Activated naive CD8-positive, alpha-beta T cell treated with anti-CD3 and anti-CD28 coated beads, Interleukin-2, amount 10 ng/mL, durations not matched to agents 7 days and 5 days (primary cell): ENCODE measurements around the gene SIRT2. TPM values are rescaled to one million over a fixed set of nuclear protein-coding genes. Genes with fewer than 3 reads are reported as not detected.
"Not testable (repeated sequence)": the region's sequence is repeated elsewhere in the genome, so short reads cannot be mapped to it uniquely, and the experiment has no call there.

ENCODE experiments used
- ATAC-seq: fragments of 150-1000 bp; cut with Tn5 transposase; one replicate; pipeline ENCODE4 v1.10.0; 2021; ENCODE audit warnings: low read depth, moderate library complexity
- POLR2A ChIA-PET: fragments of 350-600 bp; sonication (Branson Sonifier 250); formaldehyde crosslinking; loops from one replicate; lab custom pipeline; 2021; ENCODE audit warnings: antibody characterized with exemption; lab: Charles Lee
- DNase-seq: peaks from one replicate; pipeline ENCODE4 v3.0.0; 2021
- H3K27ac Mint-ChIP-seq: one replicate; pipeline ENCODE4 v1.8.0; 2022; ENCODE audit warnings: mild to moderate bottlenecking, mixed read lengths
- H3K27me3 Mint-ChIP-seq: one replicate; pipeline ENCODE4 v1.8.0; 2022; ENCODE audit warnings: mild to moderate bottlenecking, moderate library complexity, mixed read lengths
- H3K36me3 Mint-ChIP-seq: one replicate; pipeline ENCODE4 v1.8.0; 2021; ENCODE audit warnings: mild to moderate bottlenecking, mixed read lengths
- H3K4me1 Mint-ChIP-seq: one replicate; pipeline ENCODE4 v1.8.0; 2021; ENCODE audit warnings: mixed read lengths
- H3K4me3 Mint-ChIP-seq: one replicate; pipeline ENCODE4 v1.8.0; 2022; ENCODE audit warnings: mild to moderate bottlenecking, moderate library complexity, mixed read lengths
- H3K9me3 Mint-ChIP-seq: one replicate; pipeline ENCODE4 v1.8.0; 2021; ENCODE audit warnings: mixed read lengths
- total RNA-seq, 2 experiments: library from RNA; stranded (reverse); gene quantifications; one replicate each; pipeline ENCODE4 v1.2.3, GENCODE V29; 2021

SIRT2 gene
- total RNA-seq, 2 experiments from 2014 or later: 46.6 to 49.1 TPM

DNA sequence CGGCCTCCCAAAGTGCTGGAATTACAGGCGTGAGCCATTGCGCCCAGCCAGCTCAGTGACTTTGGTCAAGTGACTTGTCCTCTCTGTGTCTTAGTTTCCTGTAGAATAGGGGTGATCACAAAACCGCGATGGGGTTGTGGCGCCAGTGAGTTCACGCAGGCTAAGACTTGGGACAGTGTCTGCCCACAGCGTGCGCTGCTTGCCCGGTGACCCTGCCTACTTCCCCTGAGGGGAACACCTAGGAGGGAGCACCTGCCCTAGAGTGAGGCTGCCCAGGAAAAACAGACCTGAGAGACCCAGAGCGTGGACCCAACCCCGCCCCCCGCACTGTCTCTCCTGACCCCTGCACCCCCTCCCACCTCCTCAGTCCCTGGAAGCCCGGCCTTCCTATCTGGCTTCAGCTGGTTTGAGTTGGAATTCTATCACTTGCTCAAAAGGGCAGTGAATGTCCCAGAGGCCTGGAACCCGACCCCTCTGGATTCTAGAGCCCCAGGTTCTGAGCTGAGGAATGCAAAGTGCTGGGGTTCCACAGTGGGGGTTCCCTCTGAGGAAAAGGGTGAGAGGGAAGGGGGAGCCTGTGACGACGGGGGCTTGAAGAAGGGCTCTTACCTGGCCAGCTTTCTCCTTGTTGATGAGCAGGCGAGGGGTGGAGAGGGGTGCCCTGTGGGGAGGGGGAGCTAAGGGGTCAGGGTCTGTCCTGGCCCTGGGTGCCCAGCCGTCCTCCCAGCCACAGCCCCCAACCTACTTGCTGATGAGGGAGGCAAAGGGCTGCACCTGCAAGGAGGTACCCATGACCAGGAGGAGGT is 19.1 kb downstream of the SIRT2 start:
- ATAC-seq: no peak
- POLR2A ChIA-PET: interaction anchor here (1.3 to 2.5 kb wide), 2 partner anchors 18 to 20 kb away, joined by 4 to 12 read pairs; partner anchors contain the start of genes NFKBIB and SIRT2
- H3K4me1 Mint-ChIP-seq: peaks cover 20% of the 10 kb centered on the region
- no peak for DNase-seq
- H3K4me3 Mint-ChIP-seq: no peak overlapping the region
- peaks cover 2% of the 10 kb centered on the region for H3K36me3 Mint-ChIP-seq
- no peaks in the 10 kb centered on the region for H3K9me3 Mint-ChIP-seq
- no peaks in the 10 kb centered on the region for H3K27me3 Mint-ChIP-seq
- H3K27ac Mint-ChIP-seq: peak overlapping the region; percentile 71

GRCh38 chr19:38879400-38879751 is 20.0 kb downstream of the SIRT2 start:
- POLR2A ChIA-PET: interaction anchor here (1.0 to 3.4 kb wide), 8 partner anchors 10 to 505 kb away, joined by 3 to 20 read pairs (median 10); partner anchors contain the start of genes ECH1, NFKBIB, PSMD8 and SIRT2
- peak overlapping the region; percentile 97 for H3K27ac Mint-ChIP-seq
- ATAC-seq: no peak

DNA sequence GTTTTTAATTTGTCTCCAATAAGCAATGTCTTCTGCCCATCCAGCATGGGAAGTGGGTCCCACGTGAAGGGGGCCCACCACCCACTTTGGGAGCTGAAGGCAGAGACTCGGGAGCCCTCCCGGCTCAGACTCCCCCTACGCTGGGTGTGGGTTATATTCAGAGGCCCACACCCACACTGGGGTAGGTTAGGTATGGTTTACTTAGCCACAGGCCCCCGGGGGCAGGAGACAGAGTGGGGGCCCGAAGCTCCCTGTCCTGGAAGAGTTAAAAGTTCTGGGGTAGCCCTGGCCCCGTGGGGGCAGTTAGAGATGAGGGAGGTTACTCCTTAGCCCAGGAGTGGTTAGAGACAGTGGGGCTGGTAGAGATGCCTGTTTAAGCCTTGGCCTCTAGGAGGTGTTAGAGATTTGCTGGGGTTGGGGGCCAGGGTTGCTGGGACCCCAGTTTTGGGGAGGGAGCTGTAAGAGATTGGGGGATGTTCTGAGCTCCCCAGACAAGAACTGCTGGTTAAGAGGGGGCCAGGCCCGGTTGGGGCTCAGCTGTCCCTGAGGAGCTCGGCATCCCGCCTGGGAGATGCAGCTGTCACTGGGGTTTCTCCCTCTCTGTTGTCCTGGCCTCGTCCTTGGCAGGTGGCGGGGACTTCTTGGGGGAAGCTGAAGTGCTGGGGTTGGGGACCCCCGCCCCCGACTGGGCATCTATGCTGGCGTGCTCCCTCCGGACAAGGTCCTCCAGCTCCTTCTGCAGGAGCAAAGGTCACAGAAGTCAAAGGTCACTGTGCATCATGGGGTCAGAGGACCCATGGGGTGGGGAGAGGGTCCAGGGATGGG is 20.6 kb downstream of the SIRT2 start:
- peak; percentile 51 for DNase-seq

More at GRCh38 chr19:38879400-38879751, 20.0 kb downstream of the SIRT2 start:
- Mint-ChIP-seq H3K4me1 (peaks cover 19% of the 10 kb centered on the region), H3K36me3 (peaks cover 2% of the 10 kb centered on the region), H3K9me3 (no peaks in the 10 kb centered on the region), H3K27me3 (no peaks in the 10 kb centered on the region), H3K4me3 (no peak overlapping the region)
- DNase-seq: no peak

DNA sequence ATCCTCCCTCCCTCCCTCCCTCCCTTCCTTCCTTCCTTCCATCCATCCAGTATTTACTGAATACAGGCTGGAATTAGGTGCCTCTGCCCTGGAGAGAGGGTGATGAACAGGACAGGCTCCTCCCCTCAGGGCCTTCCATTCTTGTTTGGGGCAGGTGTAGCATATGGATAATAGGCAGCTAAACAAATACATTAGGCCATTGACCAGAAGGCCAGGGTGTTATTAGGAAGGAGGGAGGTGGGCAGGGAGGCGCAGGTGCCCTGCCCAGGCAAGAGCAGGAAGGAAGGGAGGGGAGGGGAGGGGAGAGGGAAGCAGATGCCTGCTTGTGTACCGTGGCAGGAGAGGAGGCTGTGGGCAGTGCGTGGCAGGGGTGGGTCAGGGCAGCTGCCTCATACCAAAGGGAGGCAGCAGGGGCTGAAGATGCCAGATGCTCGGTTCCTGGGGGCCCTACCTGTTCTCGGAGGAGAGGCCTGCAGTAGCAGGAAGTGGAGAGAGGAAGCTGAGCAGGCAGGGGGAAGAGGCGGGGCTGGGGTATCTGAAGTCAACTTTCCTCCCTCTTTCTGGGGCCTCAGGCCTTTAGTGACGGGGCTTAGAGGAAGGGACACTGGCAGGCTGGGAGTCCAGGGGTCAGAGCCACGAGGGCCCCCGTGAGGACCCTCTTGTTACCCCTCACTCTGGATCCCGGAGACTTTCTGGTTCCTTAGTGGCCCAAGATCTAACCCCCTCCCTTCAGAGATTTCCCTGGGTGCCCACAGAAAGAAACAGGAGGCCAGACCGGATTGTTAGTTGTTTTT is 21.4 kb downstream of the SIRT2 start, which contains the start of gene RINL:
Gene RINL, minus strand, starts transcription at position 495 of the 794 bp plus-strand sequence. CDS start 1,533 bp downstream, outside the sequence.
- H3K27me3 Mint-ChIP-seq: no peaks in the 10 kb centered on the region
- H3K9me3 Mint-ChIP-seq: no peaks in the 10 kb centered on the region
- DNase-seq (peak; percentile 70), ATAC-seq (peak; percentile 92)
- POLR2A ChIA-PET: interaction anchor here (0.6 to 3.4 kb wide), 25 partner anchors 8 to 261 kb away, joined by 3 to 20 read pairs (median 5); partner anchors contain the start of genes ACTN4, ECH1, MAP4K1 and MRPS12
- H3K36me3 Mint-ChIP-seq: peaks cover 6% of the 10 kb centered on the region
- H3K27ac Mint-ChIP-seq: peak within 1 kb of the TSS; percentile 97
- H3K4me1 Mint-ChIP-seq: peaks cover 22% of the 10 kb centered on the region
- peak within 1 kb of the TSS; percentile 97 for H3K4me3 Mint-ChIP-seq

More for the DNA sequence above, 20.6 kb downstream of the SIRT2 start:
- Mint-ChIP-seq H3K27me3 (no peaks in the 10 kb centered on the region), H3K9me3 (no peaks in the 10 kb centered on the region), H3K4me1 (peaks cover 19% of the 10 kb centered on the region), H3K36me3 (peaks cover 2% of the 10 kb centered on the region), H3K4me3 (peak overlapping the region; percentile 97), H3K27ac (peak overlapping the region; percentile 97)
- peak; percentile 36 for ATAC-seq
- POLR2A ChIA-PET: interaction anchor here (0.6 to 3.4 kb wide), 19 partner anchors 8 to 504 kb away, joined by 3 to 20 read pairs (median 5); partner anchors contain the start of genes ACTN4, ECH1, MAP4K1 and MRPS12

DNA sequence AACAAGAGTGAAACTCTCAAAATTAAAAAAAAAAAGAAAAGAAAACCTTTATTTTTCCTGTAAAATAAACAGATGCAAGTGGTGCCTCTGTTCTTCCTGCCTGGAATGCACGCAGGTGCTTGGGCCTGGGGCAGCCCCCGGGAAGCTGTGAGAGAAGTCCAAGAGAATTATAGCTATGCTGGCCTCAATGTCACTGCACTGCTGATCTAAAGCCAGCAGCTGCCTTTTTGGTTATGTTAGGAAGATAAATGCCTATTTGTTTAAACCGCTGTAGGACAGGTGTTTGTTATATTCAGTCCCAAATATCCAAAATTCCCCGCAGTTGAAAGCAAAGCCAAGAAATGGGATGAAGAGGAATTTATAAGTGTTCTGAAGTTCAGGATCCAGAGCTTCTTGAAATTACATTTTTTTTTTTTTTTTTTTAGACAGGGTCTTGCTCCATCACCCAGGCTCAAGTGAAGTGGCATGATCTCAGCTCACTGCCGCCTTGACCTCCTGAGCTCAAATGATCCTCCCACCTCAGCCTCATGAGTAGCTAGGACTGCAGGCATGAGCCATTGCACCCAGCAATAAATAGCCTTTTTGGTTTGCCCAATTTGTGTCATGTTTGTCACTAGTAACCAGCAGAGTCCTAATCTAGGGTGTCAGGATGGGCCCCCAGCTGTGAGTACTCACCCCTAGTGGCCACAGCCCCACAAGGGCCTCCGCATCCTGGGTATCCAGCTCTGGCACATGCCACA is 23.6 kb downstream of the SIRT2 start:
- Mint-ChIP-seq H3K27ac (peak overlapping the region; percentile 26), H3K4me3 (no peak overlapping the region), H3K27me3 (no peaks in the 10 kb centered on the region), H3K36me3 (peaks cover 16% of the 10 kb centered on the region), H3K9me3 (no peaks in the 10 kb centered on the region), H3K4me1 (peaks cover 23% of the 10 kb centered on the region)
- DNase-seq (no peak), ATAC-seq (no peak)
- POLR2A ChIA-PET: interaction anchor here (1.3 to 2.7 kb wide), 2 partner anchors 27 to 106 kb away, joined by 3 to 16 read pairs; no protein-coding TSS in a partner anchor

DNA sequence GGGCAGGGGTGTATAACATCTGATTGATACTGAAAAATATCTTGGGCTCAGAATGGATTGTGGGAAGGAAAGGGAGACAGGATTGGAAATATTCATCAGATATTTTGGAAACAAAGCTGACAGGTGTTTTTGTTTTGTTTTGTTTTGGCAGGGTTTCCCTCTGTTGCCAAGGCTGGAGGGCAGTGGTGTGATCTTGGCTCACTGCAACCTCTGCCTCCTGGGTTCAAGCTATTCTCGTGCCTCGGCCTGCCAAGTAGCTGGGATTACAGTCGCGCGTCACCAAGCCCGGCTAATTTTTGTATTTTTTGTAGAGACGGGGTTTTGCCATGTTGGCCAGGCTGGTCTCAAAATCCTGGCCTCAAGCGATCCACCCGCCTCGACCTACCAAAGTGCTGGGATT is 26.0 kb downstream of the SIRT2 start:
- POLR2A ChIA-PET: interaction anchor here (1.3 kb wide), 1 partner anchor 22 kb away, joined by 4 read pairs; no protein-coding TSS in a partner anchor
- not testable (repeated sequence) for H3K4me3 Mint-ChIP-seq, ATAC-seq

DNA sequence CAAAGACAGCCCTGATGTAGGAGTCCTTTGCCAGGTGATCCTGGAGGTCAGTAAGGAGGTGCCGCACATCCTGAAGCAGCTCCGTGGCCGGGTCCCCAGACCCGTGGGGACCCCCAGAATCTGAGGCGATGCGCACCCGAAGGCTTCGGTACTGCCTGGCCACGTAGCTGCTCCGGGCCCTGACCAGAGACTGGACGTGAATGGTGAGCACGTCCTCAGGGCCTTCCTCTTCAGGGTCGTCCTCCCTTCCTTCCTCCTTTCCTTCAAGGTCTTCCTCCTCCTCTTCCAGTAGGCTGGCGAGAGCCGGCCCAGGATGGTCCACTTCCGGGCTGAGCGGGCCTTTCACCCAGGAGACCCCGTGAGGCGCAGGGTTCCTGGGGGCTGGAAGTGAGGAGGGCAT is 28.8 kb downstream of the SIRT2 start:
- Mint-ChIP-seq H3K27me3 (no peaks in the 10 kb centered on the region), H3K9me3 (no peaks in the 10 kb centered on the region), H3K27ac (peak overlapping the region; percentile 43), H3K4me3 (peak overlapping the region; percentile 50), H3K4me1 (peaks cover 31% of the 10 kb centered on the region), H3K36me3 (peaks cover 26% of the 10 kb centered on the region)
- no peak for DNase-seq
- POLR2A ChIA-PET: interaction anchor here (1.1 to 11.9 kb wide), 5 partner anchors 8 to 468 kb away, joined by 3 to 161 read pairs (median 7); partner anchors contain the start of genes ECH1, FAM98C, HNRNPL and RINL
- ATAC-seq: no peak

More for the DNA sequence above, 26.0 kb downstream of the SIRT2 start:
- H3K36me3 Mint-ChIP-seq: peaks cover 21% of the 10 kb centered on the region
- peak overlapping the region; percentile 18 for H3K27ac Mint-ChIP-seq
- H3K9me3 Mint-ChIP-seq, DNase-seq, H3K27me3 Mint-ChIP-seq: not testable (repeated sequence)
- peaks cover 34% of the 10 kb centered on the region for H3K4me1 Mint-ChIP-seq

DNA sequence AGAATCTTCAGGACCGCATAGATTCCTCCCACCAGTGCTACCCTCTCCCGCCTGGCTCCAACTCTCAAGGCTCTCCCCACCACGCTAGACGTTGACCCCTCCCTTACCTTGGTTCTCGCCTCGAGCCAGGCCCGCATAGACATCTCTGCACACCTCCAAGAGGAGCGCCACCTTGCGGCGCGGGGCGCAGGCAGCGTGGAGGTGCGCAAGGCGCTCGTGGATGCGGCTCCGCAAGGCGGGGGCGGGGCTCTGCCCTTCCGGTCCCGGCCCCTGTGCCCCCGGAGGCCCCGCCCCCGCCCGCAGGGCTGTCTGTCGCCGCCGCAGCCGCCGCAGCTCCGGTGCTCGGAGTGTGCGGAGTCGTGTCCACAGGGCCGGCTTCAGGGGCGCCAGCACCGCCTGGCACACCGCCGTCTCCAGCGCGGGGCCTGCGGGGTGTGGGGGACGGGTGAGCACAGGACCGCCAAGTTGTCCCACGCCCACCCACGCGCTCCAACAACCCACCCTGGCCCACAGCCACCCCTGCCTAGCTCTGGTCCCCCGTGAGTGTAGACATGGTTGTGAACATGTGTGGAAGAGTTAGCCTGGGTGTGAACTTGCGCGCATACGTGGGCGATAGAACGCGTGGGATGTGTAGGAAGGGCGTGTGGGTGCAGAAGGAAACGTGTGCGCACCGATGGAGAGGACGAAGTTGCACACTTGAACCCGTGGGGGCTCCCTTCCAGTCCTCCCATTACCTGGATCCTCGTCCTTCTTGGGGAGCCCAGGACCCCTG is 29.4 kb downstream of the SIRT2 start:
- peak; percentile 97 for ATAC-seq

GRCh38 chr19:38869160-38869835 is 30.1 kb downstream of the SIRT2 start:
- peaks cover 38% of the 10 kb centered on the region for H3K36me3 Mint-ChIP-seq
- peak overlapping the region; percentile 89 for H3K27ac Mint-ChIP-seq
- peaks cover 42% of the 10 kb centered on the region for H3K4me1 Mint-ChIP-seq
- DNase-seq (peak; percentile 60), ATAC-seq (no peak)
- H3K4me3 Mint-ChIP-seq: peak overlapping the region; percentile 89
- POLR2A ChIA-PET: interaction anchor here (0.5 to 11.9 kb wide), 10 partner anchors 9 to 135 kb away, joined by 3 to 161 read pairs (median 8); partner anchors contain the start of genes ECH1, HNRNPL, MRPS12 and NFKBIB
- no peaks in the 10 kb centered on the region for H3K9me3 Mint-ChIP-seq
- no peaks in the 10 kb centered on the region for H3K27me3 Mint-ChIP-seq

More for the DNA sequence above, 29.4 kb downstream of the SIRT2 start:
- Mint-ChIP-seq H3K4me3 (peak overlapping the region; percentile 89), H3K4me1 (peaks cover 35% of the 10 kb centered on the region), H3K27me3 (no peaks in the 10 kb centered on the region), H3K9me3 (no peaks in the 10 kb centered on the region), H3K27ac (peak overlapping the region; percentile 89), H3K36me3 (peaks cover 31% of the 10 kb centered on the region)
- DNase-seq: peak; percentile 99
- POLR2A ChIA-PET: interaction anchor here (1.1 to 11.9 kb wide), 10 partner anchors 8 to 467 kb away, joined by 3 to 161 read pairs (median 8); partner anchors contain the start of genes ECH1, FAM98C, HNRNPL and NFKBIB

- POLR2A ChIA-PET: interaction anchor here (1.2 to 11.9 kb wide), 9 partner anchors 10 to 134 kb away, joined by 3 to 161 read pairs (median 9); partner anchors contain the start of genes ECH1, HNRNPL, MRPS12 and NFKBIB
- Mint-ChIP-seq H3K27ac (peak overlapping the region; percentile 89), H3K9me3 (no peaks in the 10 kb centered on the region), H3K27me3 (no peaks in the 10 kb centered on the region), H3K4me3 (peak overlapping the region; percentile 89), H3K4me1 (peaks cover 44% of the 10 kb centered on the region), H3K36me3 (peaks cover 39% of the 10 kb centered on the region)
- DNase-seq: no peak
- no peak for ATAC-seq
Measured at GRCh38 chr19:38868551-38868950, 30.9 kb downstream of the SIRT2 start.
